ENCODE measurements around the gene GPATCH2. TPM values are rescaled to one million over a fixed set of nuclear protein-coding genes. Genes with fewer than 3 reads are reported as not detected.

The GPATCH2 gene
- total and polyA plus RNA-seq, 11 donors, result 2.3 to 8.5 (median 7.5) TPM

- H3K36me3 ChIP-seq, result peaks cover 0 to 11% (median 0%) of the 10 kb centered on the region in 9 donors
- H3K27ac ChIP-seq, result no peak overlapping the region
- no peaks in the 10 kb centered on the region for H3K27me3 ChIP-seq
- no peak overlapping the region for H3K4me3 ChIP-seq
- no peak for TF ChIP-seq CTCF (IDR thresholded peaks at IDR 0.05)
- no peak for TF ChIP-seq POLR2A (IDR thresholded peaks at IDR 0.05)
- no peaks in the 10 kb centered on the region for H3K4me1 ChIP-seq
- H3K9me3 ChIP-seq, result peaks cover 0 to 19% (median 0%) of the 10 kb centered on the region in 12 donors
- ATAC-seq, result no peak
- intact Hi-C loops (cut with DNase I), result no loop called here
- no peak for DNase-seq
- 74 to 85% (median 79%) methylated on average over 3 of the region's 3 CpGs for WGBS, 4 donors
Observed at GRCh38 chr1:217482356-217483102, 148.4 kb downstream of the GPATCH2 start.

GRCh38 chr1:217478450-217478849 lies 152.4 kb downstream of the GPATCH2 start:
- H3K4me3 ChIP-seq, result no peak overlapping the region
- no peak for ATAC-seq
- no peak for DNase-seq
- TF ChIP-seq POLR2A (IDR thresholded peaks at IDR 0.05) (no peak), CTCF (IDR thresholded peaks at IDR 0.05) (no peak)
- peaks cover 0 to 7% (median 0%) of the 10 kb centered on the region in 9 donors for H3K36me3 ChIP-seq
- intact Hi-C loops (cut with DNase I), result loop anchor here in 1 of 10 donors (10.0 kb wide), 1 partner anchor 506 kb away; no protein-coding TSS in a partner anchor
- no peaks in the 10 kb centered on the region for H3K27me3 ChIP-seq
- H3K27ac ChIP-seq, result no peak overlapping the region
- peaks cover 0 to 19% (median 0%) of the 10 kb centered on the region in 12 donors for H3K9me3 ChIP-seq
- H3K4me1 ChIP-seq, result no peaks in the 10 kb centered on the region

GRCh38 chr1:217472915-217473314 lies 158.0 kb downstream of the GPATCH2 start:
- H3K4me1 ChIP-seq, result no peaks in the 10 kb centered on the region
- no peaks in the 10 kb centered on the region for H3K27me3 ChIP-seq
- no peaks in the 10 kb centered on the region for H3K36me3 ChIP-seq
- H3K27ac ChIP-seq, result no peak overlapping the region
- ATAC-seq (no peak), DNase-seq (no peak)
- TF ChIP-seq CTCF (IDR thresholded peaks at IDR 0.05), result no peak
- TF ChIP-seq POLR2A (IDR thresholded peaks at IDR 0.05), result no peak
- WGBS, 4 donors, result 88 to 100% (median 99%) methylated on average over 1 of the region's 1 CpG
- H3K9me3 ChIP-seq, result no peaks in the 10 kb centered on the region
- no peak overlapping the region for H3K4me3 ChIP-seq
- intact Hi-C loops (cut with DNase I), result loop anchor here in 1 of 10 donors (10.0 kb wide), 1 partner anchor 512 kb away; no protein-coding TSS in a partner anchor

- no peak for TF ChIP-seq CTCF (IDR thresholded peaks at IDR 0.05)
- TF ChIP-seq POLR2A (IDR thresholded peaks at IDR 0.05), result no peak
- no peak for DNase-seq
- Histone ChIP-seq H3K27ac (no peak overlapping the region), H3K36me3 (no peaks in the 10 kb centered on the region), H3K9me3 (peaks cover 0 to 6% (median 0%) of the 10 kb centered on the region in 12 donors), H3K4me1 (no peaks in the 10 kb centered on the region), H3K27me3 (no peaks in the 10 kb centered on the region), H3K4me3 (no peak overlapping the region)
- intact Hi-C loops (cut with DNase I), result loop anchor here in 1 of 10 donors (10.0 kb wide), 1 partner anchor 513 kb away; no protein-coding TSS in a partner anchor
- no peak for ATAC-seq
- 67 to 79% (median 73%) methylated on average over 1 of the region's 1 CpG for WGBS, 4 donors
Observed at GRCh38 chr1:217471403-217471802, 159.5 kb downstream of the GPATCH2 start.

Data from heart left ventricle (tissue), 16 donors.